D721Med (cell line): ENCODE measurements around the gene CST9.

ENCODE experiments used
- DNase-seq: peaks from one replicate; pipeline ENCODE4 v3.0.0; 2011; ENCODE audit warnings: low spot score; ENCODE audit not compliant: insufficient read length
- FAIRE-seq: peaks from 2 replicates; lab custom pipeline; 2011; peaks lifted over from hg19 to GRCh38; lab: Jason Lieb, UNC
- TF ChIP-seq, protein P1 (sequence below): IDR thresholded peaks from 2 replicates; pipeline ENCODE4 v1.5.1; 2012; ENCODE audit warnings: mild to moderate bottlenecking, control low read depth; ENCODE audit not compliant: insufficient read depth; ENCODE audit errors: missing control alignments

Gene CST9

GRCh38 chr20:23595941-23596340, 9.8 kb downstream of the CST9 start:
- FAIRE-seq: no peak
- TF ChIP-seq, protein P1, sequence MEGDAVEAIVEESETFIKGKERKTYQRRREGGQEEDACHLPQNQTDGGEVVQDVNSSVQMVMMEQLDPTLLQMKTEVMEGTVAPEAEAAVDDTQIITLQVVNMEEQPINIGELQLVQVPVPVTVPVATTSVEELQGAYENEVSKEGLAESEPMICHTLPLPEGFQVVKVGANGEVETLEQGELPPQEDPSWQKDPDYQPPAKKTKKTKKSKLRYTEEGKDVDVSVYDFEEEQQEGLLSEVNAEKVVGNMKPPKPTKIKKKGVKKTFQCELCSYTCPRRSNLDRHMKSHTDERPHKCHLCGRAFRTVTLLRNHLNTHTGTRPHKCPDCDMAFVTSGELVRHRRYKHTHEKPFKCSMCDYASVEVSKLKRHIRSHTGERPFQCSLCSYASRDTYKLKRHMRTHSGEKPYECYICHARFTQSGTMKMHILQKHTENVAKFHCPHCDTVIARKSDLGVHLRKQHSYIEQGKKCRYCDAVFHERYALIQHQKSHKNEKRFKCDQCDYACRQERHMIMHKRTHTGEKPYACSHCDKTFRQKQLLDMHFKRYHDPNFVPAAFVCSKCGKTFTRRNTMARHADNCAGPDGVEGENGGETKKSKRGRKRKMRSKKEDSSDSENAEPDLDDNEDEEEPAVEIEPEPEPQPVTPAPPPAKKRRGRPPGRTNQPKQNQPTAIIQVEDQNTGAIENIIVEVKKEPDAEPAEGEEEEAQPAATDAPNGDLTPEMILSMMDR: no peak

GRCh38 chr20:23588434-23589403, 17.0 kb downstream of the CST9 start:
- DNase-seq (no peak), FAIRE-seq (no peak)
- TF ChIP-seq, protein P1: no peak

More at GRCh38 chr20:23595941-23596340, 9.8 kb downstream of the CST9 start:
- DNase-seq: no peak

GRCh38 chr20:23587631-23588030, 18.1 kb downstream of the CST9 start:
- DNase-seq: no peak
- TF ChIP-seq, protein P1: no peak
- FAIRE-seq: no peak

DNA sequence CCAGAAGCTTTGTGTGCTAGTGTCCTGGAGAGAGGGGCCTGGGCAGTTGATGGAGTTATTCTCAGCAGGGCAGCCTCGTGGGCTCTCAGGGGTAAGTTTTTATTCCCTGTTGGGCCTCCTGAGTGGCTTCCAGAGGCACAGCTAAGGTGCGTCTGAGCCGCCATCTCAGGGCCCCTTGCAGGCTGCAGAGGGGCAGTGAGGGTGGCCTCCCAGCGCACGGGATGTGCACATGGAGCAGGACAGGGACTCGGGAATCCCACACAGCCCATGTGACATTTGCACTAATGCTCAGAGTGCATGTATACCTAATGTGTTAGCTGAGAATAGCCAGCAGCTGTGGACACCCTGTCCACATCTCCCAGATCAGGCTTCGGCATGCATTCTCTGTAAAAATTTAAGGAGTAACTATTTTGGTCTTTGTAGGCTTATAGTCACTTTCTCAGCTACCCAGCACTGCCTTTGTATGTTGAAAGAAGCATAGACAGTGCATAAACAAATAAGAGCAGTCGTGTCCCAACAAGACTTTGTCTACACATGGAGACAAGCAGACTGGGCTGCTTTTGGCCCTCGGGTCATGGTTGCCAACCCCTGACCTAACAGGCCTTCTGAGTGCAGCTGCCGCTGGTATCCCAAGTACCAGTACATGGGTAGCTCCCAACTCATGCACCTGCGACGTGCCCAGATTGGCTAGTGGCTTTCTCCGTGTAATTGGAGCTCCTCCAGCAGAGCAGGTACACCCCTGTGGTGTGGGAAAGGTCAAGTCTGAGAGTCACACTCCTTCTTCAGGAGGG, 18.8 kb downstream of the CST9 start:
- no peak for DNase-seq
- no peak for FAIRE-seq
- TF ChIP-seq, protein P1: no peak

GRCh38 chr20:23585808-23586734, 19.6 kb downstream of the CST9 start:
- TF ChIP-seq, protein P1: no peak

GRCh38 chr20:23585449-23585807, 20.3 kb downstream of the CST9 start:
- FAIRE-seq: no peak
- TF ChIP-seq, protein P1: no peak
- DNase-seq: no peak

More at GRCh38 chr20:23585808-23586734, 19.6 kb downstream of the CST9 start:
- DNase-seq: no peak
- FAIRE-seq: no peak
